ENCODE results near the gene TMEM247.

The TMEM247 gene

DNA sequence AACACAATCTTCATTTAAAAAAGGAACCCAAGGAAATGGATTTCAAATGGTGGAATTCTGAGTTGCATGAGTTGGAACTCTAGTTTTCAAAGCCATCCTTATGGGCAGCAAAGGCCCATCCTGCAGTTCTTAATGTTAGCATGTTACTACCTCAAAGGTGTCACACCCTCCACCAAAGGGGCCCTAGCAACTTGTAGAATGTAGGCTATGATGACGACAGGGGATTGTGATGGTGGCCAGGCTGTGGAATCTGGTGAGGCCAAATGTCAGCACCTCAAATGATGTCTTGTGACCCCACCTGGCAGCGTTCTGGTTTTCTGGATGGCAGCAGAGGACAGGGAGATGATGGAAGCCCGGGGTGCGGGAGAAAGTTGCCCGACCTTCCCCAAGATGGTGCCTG lies at the start of gene TMEM247:
TMEM247 (plus strand) TSS at position 301 of the 400 bp plus-strand sequence.
- DNase-seq = no peak

DNA sequence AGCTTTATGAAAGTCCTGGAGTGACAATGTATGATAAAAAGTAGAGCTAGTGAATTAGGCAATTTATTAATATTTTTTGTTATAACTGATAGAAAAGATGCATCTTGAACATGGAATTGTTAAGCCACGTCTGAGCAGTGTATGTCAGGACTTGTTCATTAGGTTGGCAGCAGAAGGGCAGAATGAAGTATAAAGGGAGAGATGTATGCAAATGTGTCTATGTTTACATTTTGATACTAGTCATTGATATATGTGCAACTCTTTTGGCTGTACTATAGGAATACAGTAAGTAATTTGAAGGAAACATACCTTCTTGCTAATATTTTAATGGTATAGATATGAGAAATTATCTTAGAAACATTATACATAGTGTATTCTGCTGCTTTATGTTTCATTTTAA lies 49.0 kb upstream of the TMEM247 start:
- DNase-seq = no peak

DNA sequence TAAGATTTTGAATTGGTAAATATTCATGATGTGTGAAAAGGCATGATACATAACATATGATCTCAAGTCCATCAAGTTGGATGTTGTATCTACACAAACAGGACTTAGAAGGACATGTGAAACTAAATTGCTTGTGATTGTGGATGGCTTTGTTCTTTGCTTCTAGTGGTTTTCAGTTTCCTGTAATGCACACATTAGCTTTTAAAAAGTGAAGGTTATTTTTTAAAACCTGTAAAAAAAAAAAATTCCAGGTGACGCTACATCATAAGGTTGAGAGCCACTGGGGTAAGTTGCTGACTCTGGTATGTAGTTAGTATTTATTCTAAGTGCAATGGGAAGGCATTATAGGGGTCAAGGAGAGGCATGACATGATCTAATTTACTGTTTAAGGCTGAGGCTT lies 48.4 kb upstream of the TMEM247 start:
- no peak for DNase-seq

DNA sequence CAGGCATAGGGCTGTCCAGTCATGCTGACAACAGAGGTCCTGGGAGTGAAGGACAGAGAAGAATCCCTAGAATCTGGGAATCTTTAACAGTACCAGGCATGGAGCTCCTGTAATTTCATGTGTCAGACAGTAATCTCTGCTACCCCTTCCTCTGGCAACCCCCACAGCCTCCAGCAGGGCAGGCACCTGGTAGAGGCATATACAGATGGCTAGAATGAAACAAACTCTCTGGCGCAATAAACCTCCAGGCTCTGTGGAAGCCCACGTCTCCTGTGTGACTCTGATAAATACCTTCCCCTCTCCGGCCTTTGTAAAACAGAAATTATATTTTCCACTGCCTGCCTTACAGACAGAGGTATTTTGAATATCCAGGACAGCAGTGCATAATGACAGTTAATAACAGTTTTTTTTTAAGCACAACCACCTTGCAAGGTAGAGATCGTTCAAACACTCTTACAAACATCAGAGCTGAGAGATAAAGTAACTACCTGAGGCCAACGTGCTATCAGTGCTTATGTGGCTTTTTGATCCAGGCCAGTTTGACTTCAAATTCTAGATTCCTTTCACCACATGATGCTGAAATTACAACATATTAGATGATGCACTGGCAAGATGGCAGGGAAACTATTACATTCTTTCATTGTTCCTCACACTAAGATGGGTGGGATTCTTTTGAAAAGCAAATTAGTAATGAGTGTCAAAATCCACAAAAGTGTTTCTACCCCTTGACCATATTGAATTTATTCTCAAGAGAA lies 47.7 kb upstream of the TMEM247 start:
- DNase-seq = peak in 2 of 14 donors; percentile 6 to 84

DNA sequence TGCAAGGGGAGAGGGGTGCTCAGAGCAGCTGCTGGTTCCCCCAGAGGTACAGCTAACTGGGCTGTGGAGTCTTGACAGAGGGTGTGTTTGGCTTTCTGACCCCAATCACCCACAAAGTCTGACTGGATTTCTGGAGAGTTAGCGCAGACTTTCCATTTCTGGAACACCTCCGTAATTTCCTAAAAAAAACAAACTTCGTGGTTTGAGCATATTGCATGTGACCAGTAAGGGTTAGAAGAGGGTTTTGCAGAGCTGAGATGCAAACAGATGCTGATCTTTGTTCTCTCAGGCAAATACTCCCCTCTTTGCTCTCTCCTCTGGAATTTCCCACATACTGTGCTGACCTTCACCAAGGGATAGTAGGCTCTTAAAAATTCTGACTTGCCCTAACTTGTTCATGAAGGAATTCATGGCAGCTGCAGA lies 44.5 kb upstream of the TMEM247 start:
- no peak for DNase-seq

DNA sequence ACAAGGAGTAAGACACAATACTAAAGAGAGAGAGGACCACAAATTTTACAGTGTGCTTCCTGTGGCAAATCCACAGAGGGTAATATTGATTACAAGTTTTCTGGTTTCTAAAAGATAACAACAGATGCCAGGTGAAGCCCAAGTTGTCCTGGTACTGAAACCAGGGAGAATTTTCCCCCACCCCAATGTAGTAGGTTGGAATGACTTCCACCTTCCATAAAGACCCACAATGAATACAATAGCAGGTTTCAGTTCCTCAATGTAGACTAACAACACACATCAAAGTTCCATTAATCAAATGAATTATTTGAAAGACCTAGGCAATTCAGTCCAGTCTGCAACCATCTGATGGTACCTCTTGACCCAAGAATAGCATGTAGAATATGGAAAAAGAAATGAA lies 44.0 kb upstream of the TMEM247 start:
- DNase-seq = no peak

DNA sequence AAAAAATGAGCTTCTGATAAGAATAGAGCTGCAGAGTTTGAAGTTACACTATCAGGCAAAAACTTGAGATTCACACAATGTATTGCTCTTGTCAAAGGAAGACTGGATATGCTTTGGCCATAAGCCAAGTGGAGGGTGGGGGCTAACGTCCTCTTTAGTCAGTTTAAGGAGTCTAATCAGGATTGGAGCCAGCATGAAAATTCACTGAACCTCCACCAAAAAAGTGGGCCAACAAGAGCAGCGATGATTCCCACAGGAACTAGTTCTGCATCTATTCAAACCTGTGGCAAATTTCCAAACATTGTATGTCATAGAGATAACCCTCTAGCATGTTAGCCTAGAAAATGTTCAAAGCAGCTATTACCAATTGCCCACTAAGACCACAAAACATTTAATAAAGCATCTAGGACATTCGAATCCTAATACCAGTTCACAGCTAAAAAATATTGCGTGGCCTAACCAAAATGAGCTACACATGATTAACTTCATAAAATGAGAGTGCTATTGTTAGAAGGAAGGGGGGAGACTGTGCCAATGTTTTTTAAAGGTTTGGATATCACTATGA lies 43.5 kb upstream of the TMEM247 start:
- no peak for DNase-seq

DNA sequence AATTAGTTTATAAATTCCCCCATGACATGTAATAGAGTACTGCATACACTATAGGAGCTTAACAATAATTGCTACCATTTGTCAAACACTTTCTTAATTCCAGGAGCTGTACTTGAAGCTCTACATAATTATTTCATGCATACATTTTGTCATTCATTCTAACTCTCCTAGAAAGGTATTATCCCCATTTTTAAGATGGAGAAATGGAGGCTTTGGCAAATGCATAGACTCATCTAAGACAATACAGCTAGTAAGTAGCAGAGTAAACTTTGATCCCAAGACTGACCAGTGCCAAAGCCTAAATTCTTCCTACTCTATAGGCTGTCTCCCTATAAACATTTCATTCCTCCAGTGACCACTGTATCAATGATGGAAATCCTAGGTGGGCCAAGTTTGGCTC lies 42.6 kb upstream of the TMEM247 start:
- DNase-seq = no peak

DNA sequence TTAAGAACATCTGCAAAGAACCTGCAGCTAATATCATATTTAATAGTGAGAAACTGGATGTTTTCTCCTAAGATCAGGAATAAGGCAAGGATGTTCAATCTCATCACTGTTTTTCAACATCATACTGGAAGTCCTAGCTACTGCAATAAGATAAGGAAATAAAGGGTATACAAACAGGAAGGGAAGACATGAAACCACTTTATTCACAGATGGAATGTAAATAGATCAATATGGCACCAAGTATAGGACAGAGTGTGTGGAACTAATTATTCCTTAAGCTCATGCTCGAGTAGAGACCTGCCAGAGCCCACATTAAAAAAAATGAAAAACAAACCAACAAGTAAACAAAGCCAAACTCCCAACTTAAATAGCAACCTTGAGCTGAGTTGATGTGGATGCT lies 41.3 kb upstream of the TMEM247 start:
- no peak for DNase-seq

DNA sequence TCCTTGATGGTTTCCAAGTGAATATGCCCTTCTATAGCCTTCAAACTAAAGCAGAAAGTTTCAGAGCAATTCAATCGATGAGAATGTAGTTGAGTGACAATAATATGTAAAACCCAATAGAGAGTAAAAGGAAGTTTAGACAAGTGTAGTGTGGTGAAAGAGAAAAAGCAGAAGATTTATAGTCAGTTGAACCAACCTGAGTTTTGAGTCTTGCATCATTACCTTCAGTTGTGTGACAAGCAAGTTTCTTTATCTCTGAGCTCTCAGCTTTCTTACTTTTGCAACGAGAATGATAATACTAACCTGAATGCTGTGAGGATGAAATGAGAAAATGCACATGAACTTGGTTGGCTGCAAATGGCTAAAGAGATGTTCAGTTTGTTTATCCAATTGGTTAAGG lies 40.6 kb upstream of the TMEM247 start:
- no peak for DNase-seq

DNA sequence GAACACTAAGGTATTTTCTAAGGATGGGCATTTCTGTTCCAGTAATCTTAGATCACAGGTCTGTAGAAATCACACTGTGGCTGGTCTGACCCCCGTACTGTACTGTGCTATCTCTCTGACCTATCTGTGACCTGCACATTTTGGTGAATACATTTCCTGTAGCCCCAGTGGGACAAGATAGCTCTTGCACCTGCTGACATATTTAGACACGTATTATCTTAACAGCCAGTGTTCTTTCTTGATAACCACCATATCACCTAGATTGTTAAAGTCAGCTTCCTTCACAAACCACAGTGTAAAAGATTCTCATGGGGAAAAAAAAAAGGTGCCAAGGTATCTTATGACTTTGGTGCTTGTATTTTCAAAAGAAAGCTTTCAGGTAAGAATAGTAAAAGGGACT lies 39.8 kb upstream of the TMEM247 start:
- DNase-seq = no peak

DNA sequence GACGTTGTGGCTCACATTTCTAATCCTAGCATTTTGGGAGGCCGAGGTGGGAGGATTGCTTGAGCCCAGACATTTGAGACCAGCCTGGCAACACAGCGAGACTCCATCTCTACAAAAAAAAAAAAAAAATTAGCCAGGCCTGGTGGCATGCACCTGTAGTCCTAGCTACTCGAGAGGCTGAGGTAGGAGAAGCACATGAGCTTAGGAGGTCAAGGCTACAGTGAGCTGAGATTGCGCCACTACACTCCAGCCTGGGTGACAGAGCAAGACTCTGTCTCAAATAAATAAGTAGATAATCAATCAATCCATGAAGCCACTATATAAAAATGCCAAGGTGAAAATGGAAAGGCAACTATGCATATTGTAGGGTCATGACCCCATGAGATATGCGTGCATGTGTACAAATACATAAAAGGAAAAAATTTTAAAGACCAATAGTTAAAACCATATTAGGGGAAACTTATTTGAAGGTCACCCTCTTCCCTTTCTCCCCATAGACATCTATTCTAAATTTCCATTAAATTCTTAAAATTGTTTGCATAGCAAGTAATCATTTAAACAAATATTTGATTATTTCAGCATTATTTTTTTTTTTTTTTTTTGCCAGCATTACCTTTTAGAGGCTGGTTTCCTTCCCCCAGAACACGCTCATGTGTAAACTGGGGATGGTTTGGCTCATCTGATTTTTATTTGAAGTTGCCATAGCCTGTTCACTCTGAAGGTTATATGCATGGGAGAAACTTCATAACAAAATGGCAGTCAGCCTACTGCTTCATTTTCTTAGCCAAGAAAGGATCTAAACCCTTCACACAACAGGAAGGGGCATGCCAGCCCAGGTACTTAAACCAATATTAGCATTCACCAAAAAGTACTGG lies 37.3 kb upstream of the TMEM247 start:
- no peak for DNase-seq

DNA sequence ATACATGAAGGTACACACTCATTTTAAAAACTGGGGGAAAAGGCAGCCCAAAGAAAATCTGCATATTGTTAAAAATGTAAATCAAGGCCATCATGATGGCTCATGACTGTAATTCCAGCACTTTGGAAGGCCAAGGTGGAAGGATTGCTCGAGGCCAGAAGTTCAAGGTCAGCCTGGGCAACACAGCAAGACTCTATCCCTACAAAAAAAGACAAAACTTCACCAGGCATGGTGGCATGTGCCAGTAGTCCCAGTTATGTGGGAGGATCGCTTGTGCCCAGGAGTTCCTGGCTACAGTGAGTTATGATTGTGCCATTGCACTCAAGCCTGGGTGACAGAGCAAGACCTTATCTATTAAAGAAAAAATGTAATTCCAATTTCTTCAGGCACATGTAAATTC lies 34.6 kb upstream of the TMEM247 start:
- no peak for DNase-seq

DNA sequence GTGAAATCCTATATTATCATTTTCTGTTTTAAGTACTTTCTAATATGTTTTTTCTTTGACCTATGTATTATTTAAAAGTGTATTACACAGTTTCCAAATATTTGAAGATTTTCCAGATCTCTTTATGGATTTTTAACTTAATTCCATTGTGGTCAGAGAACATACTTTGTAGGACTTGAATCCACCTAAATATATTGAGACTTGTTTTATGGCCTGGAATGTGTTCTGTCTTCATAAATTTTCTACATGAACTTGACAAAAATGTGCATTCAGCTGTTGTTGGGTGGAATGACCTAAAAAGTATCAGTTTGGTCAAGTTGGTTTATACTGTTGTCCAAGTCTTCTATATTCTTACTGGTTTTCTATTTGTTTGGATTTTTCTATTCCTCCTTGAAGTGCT lies 33.8 kb upstream of the TMEM247 start:
- DNase-seq = no peak

DNA sequence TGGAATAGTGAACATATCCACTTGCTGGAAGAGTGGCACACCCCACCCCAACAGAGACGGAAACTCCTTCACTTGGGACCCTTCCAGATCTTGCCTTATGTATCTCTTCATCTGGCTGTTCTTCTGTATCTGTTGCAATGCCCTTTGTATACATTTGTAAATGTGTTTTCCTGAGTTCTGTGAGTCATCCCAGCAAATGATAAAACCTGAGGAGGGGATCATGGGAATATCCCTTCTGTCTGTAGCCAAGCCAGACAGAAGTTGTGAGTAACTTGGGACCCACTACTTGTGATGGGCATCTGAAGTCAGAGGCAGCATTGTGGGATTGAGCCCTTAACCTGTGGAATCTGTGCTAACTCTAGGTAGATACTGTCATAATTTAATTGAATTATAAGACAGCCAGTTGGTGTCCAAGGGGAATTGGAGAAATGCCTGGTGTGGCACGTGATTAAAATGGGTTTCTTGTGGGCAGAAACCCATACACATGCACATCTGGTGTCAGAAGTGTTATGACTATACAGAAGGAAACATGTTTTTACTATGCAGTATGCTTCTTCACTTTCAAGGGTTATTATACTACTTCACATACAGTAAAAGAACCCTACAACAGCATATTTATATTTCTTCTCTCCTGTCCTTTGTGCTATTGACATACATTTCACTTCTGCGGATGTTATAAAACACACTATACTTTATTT lies 32.3 kb upstream of the TMEM247 start:
- no peak for DNase-seq

DNA sequence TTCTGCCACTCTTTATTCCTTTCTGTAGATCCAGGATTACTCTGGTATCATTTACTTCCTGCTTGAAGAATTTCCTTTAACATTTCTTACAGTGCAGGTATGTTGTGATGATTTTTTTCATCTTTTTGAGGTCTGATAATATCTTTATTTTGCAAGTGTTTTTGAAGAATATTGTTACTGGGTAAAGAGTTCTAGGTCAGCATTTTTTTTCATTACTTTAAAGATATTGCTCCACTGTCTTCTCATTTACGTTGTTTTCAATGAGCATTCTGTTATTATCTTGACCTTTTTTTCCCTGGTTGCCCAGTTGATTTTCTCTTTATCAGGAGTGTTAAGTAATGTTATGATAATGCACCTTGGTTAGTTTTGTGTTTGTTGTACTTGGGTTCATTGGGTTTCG lies 31.7 kb upstream of the TMEM247 start:
- DNase-seq = no peak

DNA sequence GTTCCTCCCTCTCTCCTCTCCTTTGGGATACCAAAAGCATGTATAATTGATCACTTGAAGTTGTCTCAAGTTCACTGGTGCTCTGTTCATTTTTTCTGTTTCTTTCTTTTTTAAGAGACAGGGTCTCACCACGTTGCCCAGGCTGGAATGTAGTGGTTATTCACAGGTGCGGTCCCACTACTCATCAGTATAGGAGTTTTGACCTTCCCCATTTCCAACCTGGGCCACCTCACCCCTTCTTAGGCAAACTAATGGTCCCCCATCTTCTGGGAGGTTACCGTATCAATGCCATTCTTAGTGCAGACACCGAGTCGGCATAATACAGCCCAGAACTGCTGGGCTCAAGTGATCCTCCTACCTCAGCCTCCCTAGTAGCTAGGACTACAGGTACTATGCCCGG lies 31.3 kb upstream of the TMEM247 start:
- DNase-seq = no peak

DNA sequence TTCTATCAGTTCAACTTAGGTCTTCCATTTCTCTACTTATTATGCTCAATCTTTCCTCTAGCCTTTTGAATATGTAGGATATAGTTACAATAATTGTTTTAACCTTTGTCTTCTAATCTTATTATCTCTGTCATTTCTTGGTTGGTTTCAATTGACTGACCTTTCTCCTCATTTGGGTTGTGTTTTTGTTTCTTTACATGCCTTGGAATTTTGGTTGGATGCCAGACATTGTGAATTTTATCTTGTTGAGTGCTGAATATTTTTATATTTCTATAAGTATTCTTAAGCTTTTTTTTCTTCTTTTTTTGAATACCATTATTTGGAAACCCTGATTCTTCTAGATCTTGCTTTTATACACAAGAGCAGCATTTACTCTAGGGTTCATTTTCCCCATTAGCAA lies 30.7 kb upstream of the TMEM247 start:
- DNase-seq = no peak

DNA sequence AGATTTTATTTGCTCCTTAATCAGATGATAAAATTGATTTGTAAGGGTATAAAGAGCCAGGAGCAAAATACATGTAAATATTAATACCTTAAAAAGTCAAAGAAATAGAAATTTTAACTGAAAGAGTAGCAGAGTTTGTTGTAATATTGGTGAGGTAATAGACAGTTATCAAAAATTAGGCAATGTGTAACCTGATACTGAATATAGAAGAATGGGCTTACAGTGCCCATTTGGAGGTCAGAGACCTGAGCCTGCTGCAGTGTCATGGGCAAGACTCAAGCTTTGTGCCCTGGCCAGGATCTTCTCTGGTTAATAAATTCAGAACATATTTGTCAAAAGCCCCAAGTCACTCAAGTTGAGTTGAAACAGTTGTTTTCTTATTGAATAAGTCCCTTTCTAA lies 29.7 kb upstream of the TMEM247 start:
- no peak for DNase-seq

DNA sequence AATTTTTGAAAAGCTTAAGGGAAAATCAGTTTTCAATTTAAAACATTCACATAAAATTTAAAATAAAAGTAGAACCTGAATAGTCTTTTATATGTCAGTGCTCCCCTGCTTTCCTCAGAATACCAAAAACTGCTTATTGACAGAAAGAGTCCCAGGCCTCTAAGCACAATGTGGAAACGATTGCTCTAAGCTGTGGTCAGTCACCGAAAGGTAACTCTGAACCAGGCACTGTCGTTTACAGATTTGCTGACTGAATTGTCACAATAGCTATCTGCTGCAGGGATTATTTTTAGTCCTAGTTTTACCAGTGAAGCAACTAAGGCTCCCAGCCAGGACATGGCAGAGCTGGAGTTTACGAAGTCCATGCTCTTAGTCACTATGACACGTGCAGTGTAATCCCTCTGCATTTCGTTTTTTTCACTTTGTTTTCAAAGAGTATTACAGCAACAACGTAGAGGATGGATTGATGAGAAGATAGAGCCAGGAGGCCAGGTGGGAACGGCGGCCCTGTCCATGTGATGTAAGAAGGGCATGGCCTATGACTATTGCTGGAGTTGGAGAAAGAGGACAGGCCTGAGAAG lies 28.1 kb upstream of the TMEM247 start:
- no peak for DNase-seq

DNA sequence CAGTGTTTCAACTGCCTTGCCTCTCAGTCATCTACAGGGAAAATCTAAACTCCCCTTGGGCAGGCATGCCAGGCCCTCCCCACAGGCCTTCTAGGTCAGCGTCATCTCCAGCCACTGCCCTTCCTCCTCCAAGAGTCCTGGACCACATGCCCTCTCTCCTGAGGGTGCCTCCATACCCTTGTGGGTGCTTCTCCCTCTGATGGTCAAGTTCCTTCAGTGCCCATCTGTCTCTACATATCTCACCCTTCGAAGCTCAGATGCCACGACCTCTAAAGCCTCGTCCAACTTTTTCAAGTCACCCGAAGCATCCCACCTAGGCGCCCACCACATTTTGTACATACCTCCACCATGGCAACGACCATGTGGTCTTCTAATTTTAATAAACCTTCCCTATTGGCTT lies 22.6 kb upstream of the TMEM247 start:
- DNase-seq = no peak

DNA sequence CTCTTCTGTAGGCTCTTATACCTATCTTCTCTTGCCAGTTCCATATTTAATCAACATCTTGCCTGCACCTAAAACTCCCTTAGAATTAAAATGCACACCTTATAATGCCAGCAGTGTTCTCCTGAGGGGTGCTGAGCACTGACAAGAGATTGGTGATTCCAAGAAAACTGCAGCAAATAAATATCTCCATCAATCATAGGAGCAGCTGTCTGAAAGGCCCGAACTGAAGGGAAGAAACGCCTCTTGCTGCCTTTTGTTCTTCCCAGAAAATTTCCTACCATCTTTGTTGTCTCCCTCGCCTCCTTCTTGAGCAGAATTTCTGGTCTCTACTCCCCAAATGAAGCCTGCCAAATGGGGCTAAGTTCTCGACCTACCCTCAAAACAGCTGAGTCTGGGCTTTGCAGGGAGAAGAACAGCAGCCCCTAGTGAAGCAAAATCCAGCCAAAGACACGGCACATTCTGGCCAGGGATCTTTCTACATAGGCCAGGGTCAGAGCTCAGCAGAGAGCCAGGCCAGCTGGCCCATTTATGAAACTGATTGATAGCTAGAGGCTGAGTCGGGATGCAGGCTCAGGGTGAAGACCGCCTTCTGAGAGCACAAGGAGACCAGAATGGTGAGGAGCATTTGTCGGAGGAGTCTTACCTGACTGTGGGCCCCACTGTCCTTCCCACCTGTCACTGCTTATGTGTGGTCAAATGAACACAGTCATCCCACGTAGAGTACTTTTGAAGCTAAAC lies 20.4 kb upstream of the TMEM247 start:
- DNase-seq = no peak
